BLaER1 treated with 17β-estradiol and CSF1 and Interleukin-3, amounts not matched to agents 10 nM and 100 nM (cell line): Measurements from ENCODE around the gene CELF2.

Experiments used
- H3K27ac ChIP-seq, 11 experiments: shearing (Covaris generic); formaldehyde crosslinking; 2 replicates each; pipeline ENCODE4 v1.8.1; 2022
- H3K27me3 ChIP-seq, 11 experiments: shearing (Covaris generic); formaldehyde crosslinking; 2 replicates each; pipeline ENCODE4 v1.8.1; 2022
- H3K36me3 ChIP-seq, 11 experiments: shearing (Covaris generic); formaldehyde crosslinking; 2 replicates each; pipeline ENCODE4 v1.8.1; 2022
- H3K4me1 ChIP-seq, 10 experiments: shearing (Covaris generic); formaldehyde crosslinking; 2 replicates each; pipeline ENCODE4 v1.8.1; 2022
- H3K4me2 ChIP-seq, 11 experiments: shearing (Covaris generic); formaldehyde crosslinking; 2 replicates each; pipeline ENCODE4 v1.8.1; 2022
- H3K4me3 ChIP-seq, 10 experiments: shearing (Covaris generic); formaldehyde crosslinking; 2 replicates each; pipeline ENCODE4 v1.8.1; 2022
- H3K9ac ChIP-seq, 11 experiments: shearing (Covaris generic); formaldehyde crosslinking; 2 replicates each; pipeline ENCODE4 v1.8.1; 2022
- H3K9me3 ChIP-seq, 11 experiments: shearing (Covaris generic); formaldehyde crosslinking; replicated peaks in 1 of 11; 2 replicates each; pipeline ENCODE4 v1.8.1; 2022
- H4K20me1 ChIP-seq, 11 experiments: shearing (Covaris generic); formaldehyde crosslinking; 2 replicates each; pipeline ENCODE4 v1.8.1; 2022
- Cebpa-rat ChIP-seq, 11 experiments: shearing (Covaris generic); IDR thresholded peaks; 2 replicates each; pipeline ENCODE4 v1.8.1; 2022

CELF2 gene

DNA sequence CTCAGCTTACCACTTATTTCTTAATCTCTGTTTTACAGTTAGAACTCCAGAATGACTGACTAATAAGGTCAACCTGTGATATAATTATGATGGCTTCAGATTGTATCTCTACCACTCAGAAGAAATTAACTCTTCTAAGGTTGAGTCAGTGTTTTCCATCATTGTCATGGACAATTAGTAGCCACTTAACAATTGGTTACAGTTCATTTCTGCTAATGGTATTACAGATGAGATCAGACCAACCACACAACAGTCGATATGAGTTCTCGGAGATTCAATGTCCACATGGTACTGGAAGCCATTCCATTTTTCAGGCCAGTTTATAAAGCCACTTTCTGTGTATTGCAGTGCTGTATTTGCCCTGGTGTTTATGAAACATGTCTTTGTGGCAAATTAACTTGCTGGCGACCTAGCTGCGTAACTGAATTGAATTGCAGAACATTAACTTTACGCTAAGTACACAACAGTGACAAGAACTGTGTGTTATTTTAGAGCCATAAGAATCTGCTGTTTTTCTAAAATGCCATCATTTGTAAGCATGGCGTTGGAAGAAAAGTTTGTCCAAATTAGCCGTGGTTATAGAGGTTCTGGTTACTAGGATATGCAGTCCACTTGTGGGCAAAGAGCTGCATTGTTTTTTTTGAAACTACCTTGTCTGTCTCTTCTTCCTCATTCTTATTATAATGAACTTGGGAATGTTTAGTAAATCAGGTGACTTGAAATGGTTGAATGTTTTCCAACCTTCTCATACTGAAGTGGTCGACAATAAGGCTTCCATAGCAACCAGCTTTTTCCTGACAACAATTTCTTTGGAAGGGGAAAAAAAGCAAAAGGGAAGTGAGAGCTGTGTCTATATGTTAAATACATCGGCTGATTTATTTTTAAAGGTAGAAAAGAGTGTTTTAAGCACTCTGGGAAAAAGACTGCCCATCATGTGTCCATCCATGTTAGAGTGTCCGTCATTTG is 76.4 kb downstream of the CELF2 start:
- TF ChIP-seq Cebpa-rat (IDR thresholded peaks at IDR 0.05) = no peak
- no peaks in the 10 kb centered on the region for H3K4me1 ChIP-seq
- no peak overlapping the region for H3K4me2 ChIP-seq
- H3K27ac ChIP-seq = no peak overlapping the region
- no peak overlapping the region for H3K9ac ChIP-seq
- no peaks in the 10 kb centered on the region for H3K36me3 ChIP-seq
- H3K27me3 ChIP-seq = no peaks in the 10 kb centered on the region
- H3K9me3 ChIP-seq = no peaks in the 10 kb centered on the region
- no peaks in the 10 kb centered on the region for H4K20me1 ChIP-seq
- no peak overlapping the region for H3K4me3 ChIP-seq

GRCh38 chr10:11095374-11095801 is 77.7 kb downstream of the CELF2 start:
- H3K9ac ChIP-seq = no peak overlapping the region
- H4K20me1 ChIP-seq = no peaks in the 10 kb centered on the region
- H3K27me3 ChIP-seq = no peaks in the 10 kb centered on the region
- no peaks in the 10 kb centered on the region for H3K9me3 ChIP-seq
- H3K36me3 ChIP-seq = no peaks in the 10 kb centered on the region
- H3K4me1 ChIP-seq = no peaks in the 10 kb centered on the region
- peak in 2 of 11 experiments; percentile 13 to 44; a peak in 1 of 22 replicates for TF ChIP-seq Cebpa-rat (IDR thresholded peaks at IDR 0.05)
- no peak overlapping the region for H3K4me2 ChIP-seq
- no peak overlapping the region for H3K27ac ChIP-seq
- H3K4me3 ChIP-seq = no peak overlapping the region

GRCh38 chr10:11096422-11096821 is 78.8 kb downstream of the CELF2 start:
- TF ChIP-seq Cebpa-rat (IDR thresholded peaks at IDR 0.05) = no peak
- Histone ChIP-seq H3K27ac (no peak overlapping the region), H4K20me1 (no peaks in the 10 kb centered on the region), H3K9ac (no peak overlapping the region), H3K27me3 (no peaks in the 10 kb centered on the region), H3K9me3 (no peaks in the 10 kb centered on the region), H3K4me3 (no peak overlapping the region), H3K36me3 (no peaks in the 10 kb centered on the region), H3K4me1 (no peaks in the 10 kb centered on the region), H3K4me2 (no peak overlapping the region)

GRCh38 chr10:11097686-11098085 is 80.0 kb downstream of the CELF2 start:
- Histone ChIP-seq H3K27ac (no peak overlapping the region), H3K9ac (no peak overlapping the region), H3K9me3 (no peaks in the 10 kb centered on the region), H4K20me1 (no peaks in the 10 kb centered on the region), H3K4me3 (no peak overlapping the region), H3K4me1 (no peaks in the 10 kb centered on the region), H3K27me3 (no peaks in the 10 kb centered on the region), H3K4me2 (no peak overlapping the region), H3K36me3 (no peaks in the 10 kb centered on the region)
- TF ChIP-seq Cebpa-rat (IDR thresholded peaks at IDR 0.05) = no peak

DNA sequence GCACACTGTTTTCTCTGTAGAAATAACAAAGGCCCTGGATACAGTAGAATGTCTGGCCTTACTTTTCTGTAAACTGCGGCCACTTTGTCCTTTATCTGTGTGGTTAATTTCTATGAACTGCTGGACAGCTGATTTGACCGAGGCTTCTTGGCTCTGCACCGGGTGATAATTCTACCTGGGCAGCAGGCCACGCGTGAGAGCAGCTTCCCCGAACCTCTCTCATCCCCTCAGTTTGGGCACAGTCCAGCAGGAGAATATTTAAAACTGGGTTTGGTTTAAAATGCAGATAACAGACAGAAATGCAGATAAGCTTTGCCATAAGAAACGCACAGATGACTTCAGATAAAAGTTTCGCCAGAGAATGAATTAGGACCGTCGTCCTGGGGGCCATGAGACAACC is 81.0 kb downstream of the CELF2 start:
- Histone ChIP-seq H3K27ac (no peak overlapping the region), H3K27me3 (no peaks in the 10 kb centered on the region), H3K9me3 (no peaks in the 10 kb centered on the region), H3K9ac (no peak overlapping the region), H3K4me3 (no peak overlapping the region), H4K20me1 (no peaks in the 10 kb centered on the region), H3K36me3 (no peaks in the 10 kb centered on the region), H3K4me1 (no peaks in the 10 kb centered on the region), H3K4me2 (no peak overlapping the region)
- no peak for TF ChIP-seq Cebpa-rat (IDR thresholded peaks at IDR 0.05)

- Histone ChIP-seq H3K4me1 (peaks cover 0 to 7% (median 0%) of the 10 kb centered on the region in 10 experiments; a peak in 2 of 20 replicates), H3K36me3 (peaks cover 0 to 5% (median 0%) of the 10 kb centered on the region in 11 experiments; a peak in 2 of 22 replicates), H3K27ac (no peak overlapping the region), H3K9me3 (peaks cover 11 to 20% (median 13%) of the 10 kb centered on the region in 11 experiments; a peak in 21 of 22 replicates), H3K9ac (no peak overlapping the region), H3K27me3 (no peaks in the 10 kb centered on the region), H4K20me1 (no peaks in the 10 kb centered on the region), H3K4me3 (no peak overlapping the region), H3K4me2 (no peak overlapping the region)
- no peak for TF ChIP-seq Cebpa-rat (IDR thresholded peaks at IDR 0.05)
These were observed 87.4 kb downstream of the CELF2 start for GRCh38 chr10:11104772-11105675.

GRCh38 chr10:11105676-11106004 is 88.0 kb downstream of the CELF2 start:
- TF ChIP-seq Cebpa-rat (IDR thresholded peaks at IDR 0.05) = no peak
- H4K20me1 ChIP-seq = no peaks in the 10 kb centered on the region
- no peaks in the 10 kb centered on the region for H3K27me3 ChIP-seq
- H3K4me2 ChIP-seq = no peak overlapping the region
- H3K27ac ChIP-seq = no peak overlapping the region
- H3K4me3 ChIP-seq = no peak overlapping the region
- peaks cover 12 to 24% (median 18%) of the 10 kb centered on the region in 11 experiments; a peak in 21 of 22 replicates for H3K9me3 ChIP-seq
- H3K9ac ChIP-seq = no peak overlapping the region
- H3K4me1 ChIP-seq = peaks cover 0 to 7% (median 0%) of the 10 kb centered on the region in 10 experiments; a peak in 2 of 20 replicates
- peaks cover 0 to 5% (median 0%) of the 10 kb centered on the region in 11 experiments; a peak in 2 of 22 replicates for H3K36me3 ChIP-seq

DNA sequence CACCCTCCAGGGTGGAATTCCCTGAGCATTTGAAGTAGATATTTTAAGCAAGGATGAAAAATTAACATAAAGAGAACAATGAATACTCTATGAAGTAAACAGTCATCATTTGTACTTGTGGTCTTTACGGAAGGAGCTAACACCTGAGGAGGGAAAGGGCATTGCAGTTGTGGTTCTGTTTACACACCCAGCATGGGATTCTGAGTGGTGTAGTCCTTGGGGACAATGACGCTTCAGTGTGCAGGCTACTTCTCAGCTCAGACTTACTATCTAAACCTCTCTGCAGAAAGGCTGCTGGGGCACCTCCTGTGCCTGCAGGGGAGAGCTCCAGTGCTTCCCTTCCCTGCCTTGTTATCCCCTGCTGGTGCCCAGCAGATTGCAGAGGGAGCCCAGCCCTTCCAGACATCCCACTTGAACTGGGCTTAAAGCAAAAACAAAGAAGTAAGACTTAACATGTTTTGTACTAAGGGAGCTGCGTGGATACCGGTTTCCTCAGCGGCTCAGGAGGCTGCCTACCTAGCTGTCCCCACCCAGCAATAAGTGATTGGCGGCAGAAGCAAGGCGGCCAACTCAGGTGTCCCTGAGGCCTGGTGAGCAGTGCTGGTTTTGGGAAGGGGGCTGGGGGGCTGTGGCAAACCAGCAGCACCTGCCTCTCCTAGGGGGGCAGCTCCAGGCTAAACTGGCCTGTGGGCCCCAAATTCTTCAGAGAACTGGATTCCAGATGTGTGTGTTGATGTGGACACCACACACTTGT is 89.1 kb downstream of the CELF2 start:
- no peak for TF ChIP-seq Cebpa-rat (IDR thresholded peaks at IDR 0.05)
- Histone ChIP-seq H3K9me3 (peaks cover 12 to 24% (median 18%) of the 10 kb centered on the region in 11 experiments; a peak in 21 of 22 replicates), H3K27ac (no peak overlapping the region), H3K9ac (no peak overlapping the region), H3K36me3 (peaks cover 0 to 5% (median 0%) of the 10 kb centered on the region in 11 experiments; a peak in 2 of 22 replicates), H3K4me1 (peaks cover 0 to 7% (median 0%) of the 10 kb centered on the region in 10 experiments; a peak in 2 of 20 replicates), H4K20me1 (no peaks in the 10 kb centered on the region), H3K27me3 (no peaks in the 10 kb centered on the region), H3K4me3 (no peak overlapping the region), H3K4me2 (no peak overlapping the region; a peak in 2 of 22 replicates)
